A549 treated with RU486 at 1 μM for 4 hours (cell line): ENCODE results near the gene CHD1. TPM values are rescaled to one million over a fixed set of nuclear protein-coding genes. Genes with fewer than 3 reads are reported as not detected.

Experiments used
- total RNA-seq: library from RNA; stranded (reverse); fragments of 200-300 nt; extraction: Qiagen RNA extraction; gene quantifications from 5 replicates; pipeline ENCODE4 v1.2.3, GENCODE V29; 2022; ENCODE audit warnings: low read depth

The CHD1 gene
- total RNA-seq, result 22.2 to 43.4 TPM (median 25.5 TPM) in 5 replicates

GRCh38 chr5:98928873-98929709, at the start of gene CHD1:
TSS of gene CHD1 (minus strand) at chr5:98929007. CDS start at chr5:98926386, 2,621 bp downstream.

Other genes with a start within 250 kb of the CHD1 start
- gene RGMB, start 155.3 kb downstream of the CHD1 start, total RNA-seq, result 6.2 to 9.3 TPM (median 8.8 TPM) in 5 replicates